Mucosa of descending colon (tissue), 3 donors: Measurements from ENCODE around the gene TMPRSS11D. TPM values are rescaled to one million over a fixed set of nuclear protein-coding genes. Genes with fewer than 3 reads are reported as not detected.

Experiments
- ATAC-seq: fragments of 200-7000 bp; cut with Tn5 transposase; one replicate; pipeline ENCODE4 v1.9.1; 2020; ENCODE audit warnings: mild to moderate bottlenecking, moderate library complexity
- DNase-seq, 3 donors: peaks; one replicate each; pipeline ENCODE4 v3.0.0-alpha.2; 2020
- H3K36me3 ChIP-seq: fragments of 200-600 bp; one replicate; pipeline ENCODE4 v1.8.0; 2021; ENCODE audit warnings: low read depth, mild to moderate bottlenecking
- H3K4me1 ChIP-seq: fragments of 200-600 bp; one replicate; pipeline ENCODE4 v1.8.0; 2021; ENCODE audit warnings: low read depth, mild to moderate bottlenecking
- H3K4me3 ChIP-seq: fragments of 200-600 bp; one replicate; pipeline ENCODE4 v1.8.0; 2021; ENCODE audit warnings: mild to moderate bottlenecking
- H3K9me3 ChIP-seq: fragments of 200-600 bp; one replicate; pipeline ENCODE4 v1.8.0; 2021; ENCODE audit warnings: mild to moderate bottlenecking
- intact Hi-C, 2 donors: fragments of 100-400 bp; cut with DNase I in 1 of 2; cut with micrococcal nuclease in 1 of 2; formaldehyde crosslinking; loops; one replicate each; pipeline versions ENCODE4 v1.11.0 to v1.11.1; 2022; cut with DNase I, micrococcal nuclease
- total RNA-seq, 3 donors: library from RNA; stranded (reverse); fragmentation: NEBNext Ultra II Directional in 2 of 3; extraction: Animal tissue kit (Norgen Biotek cat#: 25700) in 2 of 3; gene quantifications; one replicate each; pipeline versions ENCODE4 v1.2.1 to v1.2.4, GENCODE V29; 2021 to 2023
- TF ChIP-seq, protein P1 (sequence below): fragments of 200-600 bp; IDR thresholded peaks from one replicate; pipeline ENCODE4 v1.8.0; 2022; ENCODE audit warnings: antibody characterized with exemption, mild to moderate bottlenecking
- donor health status: DM: no; HTN: no; CAD: no; lungs with moderate emphysema.
- donor health status: DM: no; HTN: no; CAD: no.
- donor health status: DM: no; HTN: yes; CAD: no.

The TMPRSS11D gene
- total RNA-seq, 3 donors from 2014 or later = not detected

- intact Hi-C loops = no loop called here
Measured at GRCh38 chr4:67869580-67870190, 14.1 kb downstream of the TMPRSS11D start.

GRCh38 chr4:67861513-67861912 is 22.3 kb downstream of the TMPRSS11D start:
- intact Hi-C loops = no loop called here
- no peak overlapping the region for H3K4me3 ChIP-seq
- H3K36me3 ChIP-seq = no peaks in the 10 kb centered on the region
- DNase-seq (no peak), ATAC-seq (no peak)
- H3K9me3 ChIP-seq = no peaks in the 10 kb centered on the region
- H3K4me1 ChIP-seq = no peaks in the 10 kb centered on the region
- TF ChIP-seq, protein P1, sequence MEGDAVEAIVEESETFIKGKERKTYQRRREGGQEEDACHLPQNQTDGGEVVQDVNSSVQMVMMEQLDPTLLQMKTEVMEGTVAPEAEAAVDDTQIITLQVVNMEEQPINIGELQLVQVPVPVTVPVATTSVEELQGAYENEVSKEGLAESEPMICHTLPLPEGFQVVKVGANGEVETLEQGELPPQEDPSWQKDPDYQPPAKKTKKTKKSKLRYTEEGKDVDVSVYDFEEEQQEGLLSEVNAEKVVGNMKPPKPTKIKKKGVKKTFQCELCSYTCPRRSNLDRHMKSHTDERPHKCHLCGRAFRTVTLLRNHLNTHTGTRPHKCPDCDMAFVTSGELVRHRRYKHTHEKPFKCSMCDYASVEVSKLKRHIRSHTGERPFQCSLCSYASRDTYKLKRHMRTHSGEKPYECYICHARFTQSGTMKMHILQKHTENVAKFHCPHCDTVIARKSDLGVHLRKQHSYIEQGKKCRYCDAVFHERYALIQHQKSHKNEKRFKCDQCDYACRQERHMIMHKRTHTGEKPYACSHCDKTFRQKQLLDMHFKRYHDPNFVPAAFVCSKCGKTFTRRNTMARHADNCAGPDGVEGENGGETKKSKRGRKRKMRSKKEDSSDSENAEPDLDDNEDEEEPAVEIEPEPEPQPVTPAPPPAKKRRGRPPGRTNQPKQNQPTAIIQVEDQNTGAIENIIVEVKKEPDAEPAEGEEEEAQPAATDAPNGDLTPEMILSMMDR = no peak

More at GRCh38 chr4:67869580-67870190, 14.1 kb downstream of the TMPRSS11D start:
- Histone ChIP-seq H3K36me3 (no peaks in the 10 kb centered on the region), H3K9me3 (no peaks in the 10 kb centered on the region), H3K4me3 (no peak overlapping the region), H3K4me1 (no peaks in the 10 kb centered on the region)
- DNase-seq = no peak
- ATAC-seq = no peak
- TF ChIP-seq, protein P1 = no peak

GRCh38 chr4:67853336-67853735 is 30.5 kb downstream of the TMPRSS11D start:
- intact Hi-C loops = no loop called here
- Histone ChIP-seq H3K9me3 (no peaks in the 10 kb centered on the region), H3K4me1 (no peaks in the 10 kb centered on the region), H3K4me3 (no peak overlapping the region), H3K36me3 (no peaks in the 10 kb centered on the region)
- TF ChIP-seq, protein P1 = no peak
- DNase-seq (no peak), ATAC-seq (no peak)

DNA sequence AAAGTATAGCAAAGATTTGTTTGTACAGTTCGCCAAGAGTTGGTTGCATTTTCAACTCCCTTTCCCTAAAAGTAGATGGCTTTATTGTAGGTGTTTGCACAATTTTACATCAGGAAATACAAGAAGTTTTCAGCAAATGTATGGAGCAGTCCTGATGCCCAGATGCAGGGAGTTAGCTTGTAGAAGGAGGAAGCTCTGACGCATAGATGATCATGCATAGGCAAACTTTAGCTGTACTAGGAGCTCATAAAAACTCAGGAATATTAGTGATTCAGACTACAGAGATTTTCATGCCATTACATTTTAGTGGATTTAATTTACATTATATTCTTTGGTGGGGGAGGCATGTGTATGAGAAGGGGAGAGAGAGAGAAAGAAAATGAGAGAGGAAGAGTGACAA is 62.9 kb downstream of the TMPRSS11D start:
- H3K4me1 ChIP-seq = no peaks in the 10 kb centered on the region
- H3K36me3 ChIP-seq = no peaks in the 10 kb centered on the region
- intact Hi-C loops = no loop called here
- DNase-seq (no peak), ATAC-seq (no peak)
- TF ChIP-seq, protein P1 = no peak
- H3K9me3 ChIP-seq = no peaks in the 10 kb centered on the region
- H3K4me3 ChIP-seq = no peak overlapping the region

DNA sequence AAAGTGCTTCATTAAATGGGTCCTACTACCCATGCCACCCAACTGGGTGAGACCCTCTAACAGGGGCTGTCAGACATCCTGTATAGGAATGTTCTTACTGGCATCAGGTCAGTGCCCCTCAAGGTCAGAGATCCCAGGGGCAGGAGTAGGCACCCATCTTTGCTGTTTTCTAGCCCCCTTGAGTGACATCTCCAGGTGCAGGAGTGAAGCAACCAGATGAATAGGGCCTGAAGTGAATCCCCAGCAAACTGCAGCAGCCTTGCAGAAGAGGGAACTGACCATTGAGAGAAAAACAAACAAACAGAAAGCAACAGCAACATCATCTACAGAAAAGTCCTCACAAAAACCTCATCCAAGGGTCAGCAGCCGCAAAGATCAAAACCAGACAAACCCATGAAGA is 73.8 kb downstream of the TMPRSS11D start:
- H3K36me3 ChIP-seq = no peaks in the 10 kb centered on the region
- no peak overlapping the region for H3K4me3 ChIP-seq
- intact Hi-C loops = no loop called here
- DNase-seq (no peak), ATAC-seq (no peak)
- TF ChIP-seq, protein P1 = no peak
- no peaks in the 10 kb centered on the region for H3K4me1 ChIP-seq
- peaks cover 12% of the 10 kb centered on the region for H3K9me3 ChIP-seq

GRCh38 chr4:67809502-67809901 is 74.3 kb downstream of the TMPRSS11D start:
- intact Hi-C loops = no loop called here
- H3K36me3 ChIP-seq = no peaks in the 10 kb centered on the region
- no peak overlapping the region for H3K4me3 ChIP-seq
- TF ChIP-seq, protein P1 = no peak
- H3K4me1 ChIP-seq = no peaks in the 10 kb centered on the region
- ATAC-seq = no peak
- peaks cover 12% of the 10 kb centered on the region for H3K9me3 ChIP-seq
- no peak for DNase-seq
